Stimulated activated CD8-positive, alpha-beta memory T cell treated with anti-CD3 and anti-CD28 coated beads, Interleukin-2, amount 100 ng/mL, for 1 hour (primary cell): ENCODE results near the gene CDC42EP5.

ENCODE experiments used
- DNase-seq, 2 donors: peaks; one replicate each; pipeline ENCODE4 v3.0.0-alpha.2; 2020; ENCODE audit warnings: low read depth in 2 of 2

Gene CDC42EP5

GRCh38 chr19:54462655-54463530 is 10.2 kb downstream of the CDC42EP5 start:
- DNase-seq: peak; percentile 35 to 47

- DNase-seq: no peak
Measured at GRCh38 chr19:54462047-54462654, 10.9 kb downstream of the CDC42EP5 start.

GRCh38 chr19:54461613-54462012 is 11.5 kb downstream of the CDC42EP5 start:
- DNase-seq: no peak

GRCh38 chr19:54461210-54461609 is 11.9 kb downstream of the CDC42EP5 start:
- DNase-seq: no peak

GRCh38 chr19:54460230-54461005 is 12.7 kb downstream of the CDC42EP5 start:
- DNase-seq: no peak

GRCh38 chr19:54459282-54460229 is 13.5 kb downstream of the CDC42EP5 start:
- no peak for DNase-seq

GRCh38 chr19:54458648-54459281 is 14.3 kb downstream of the CDC42EP5 start:
- DNase-seq: no peak

- no peak for DNase-seq
Measured at GRCh38 chr19:54457773-54458647, 15.1 kb downstream of the CDC42EP5 start.

GRCh38 chr19:54456423-54457373 is 16.4 kb downstream of the CDC42EP5 start:
- DNase-seq: no peak

GRCh38 chr19:54455786-54456422 is 17.2 kb downstream of the CDC42EP5 start:
- no peak for DNase-seq

- no peak for DNase-seq
Measured at GRCh38 chr19:54454781-54455675, 18.1 kb downstream of the CDC42EP5 start.

GRCh38 chr19:54453921-54454780 is 18.9 kb downstream of the CDC42EP5 start:
- DNase-seq: no peak

- no peak for DNase-seq
Measured at GRCh38 chr19:54452626-54453025, 20.5 kb downstream of the CDC42EP5 start.

GRCh38 chr19:54451997-54452396 is 21.1 kb downstream of the CDC42EP5 start:
- DNase-seq: no peak

GRCh38 chr19:54451331-54451871 is 21.7 kb downstream of the CDC42EP5 start:
- DNase-seq: no peak

GRCh38 chr19:54449701-54450069 is 23.4 kb downstream of the CDC42EP5 start:
- DNase-seq: no peak
